H1 (cell line): ENCODE results near the gene ABCA2. TPM values are rescaled to one million over a fixed set of nuclear protein-coding genes. Genes with fewer than 3 reads are reported as not detected.

ENCODE experiments used
- CTCF ChIA-PET: fragments of 300-600 bp; sonication (Branson Sonifier 250); formaldehyde crosslinking; loops from one replicate; lab custom pipeline; 2021; ENCODE audit not compliant: partially characterized antibody; lab: Charles Lee
- POLR2A ChIA-PET: fragments of 300-600 bp; sonication (Branson Sonifier 250); formaldehyde crosslinking; loops from one replicate; lab custom pipeline; 2021; ENCODE audit warnings: inconsistent platforms; ENCODE audit not compliant: partially characterized antibody; lab: Charles Lee
- DNase-seq, 2 experiments: peaks; one replicate each; pipeline versions ENCODE4 v3.0.0 to v3.0.0-alpha.2; 2010 to 2022; ENCODE audit warnings: low spot score in 2 of 2, low read depth in 1 of 2, mixed read lengths in 1 of 2
- FAIRE-seq: peaks from 2 replicates; lab custom pipeline; 2011; peaks lifted over from hg19 to GRCh38; lab: Jason Lieb, UNC
- H2AFZ ChIP-seq: 2 replicates; pipeline ENCODE4 v1.8.1; 2012; ENCODE audit warnings: low read length, inconsistent platforms
- H2AK5ac ChIP-seq: 2 replicates; pipeline ENCODE4 v1.6.1; 2013; ENCODE audit warnings: low read depth, low read length
- H2BK120ac ChIP-seq: replicated peaks from 2 replicates; pipeline ENCODE3; 2013; ENCODE audit warnings: low read depth, low read length, inconsistent platforms
- H2BK12ac ChIP-seq: 2 replicates; pipeline ENCODE4 v1.6.1; 2013; ENCODE audit warnings: low read depth, low read length
- H2BK15ac ChIP-seq: 2 replicates; pipeline ENCODE4 v1.6.1; 2013; ENCODE audit warnings: low read length
- H2BK20ac ChIP-seq: 2 replicates; pipeline ENCODE4 v1.6.1; 2013; ENCODE audit warnings: low read length
- H2BK5ac ChIP-seq: 2 replicates; pipeline ENCODE4 v1.6.1; 2013; ENCODE audit warnings: low read depth, low read length
- H3K14ac ChIP-seq: 2 replicates; pipeline ENCODE4 v1.6.1; 2013; ENCODE audit warnings: inconsistent platforms; ENCODE audit not compliant: insufficient read length
- H3K18ac ChIP-seq: 2 replicates; pipeline ENCODE4 v1.6.1; 2013; ENCODE audit warnings: low read length; ENCODE audit errors: extremely low read depth
- H3K23ac ChIP-seq: 2 replicates; pipeline ENCODE4 v1.6.1; 2013; ENCODE audit warnings: inconsistent platforms; ENCODE audit not compliant: insufficient read length
- H3K23me2 ChIP-seq: 2 replicates; pipeline ENCODE4 v1.6.1; 2013; ENCODE audit warnings: low read depth, low read length
- H3K27ac ChIP-seq: 2 replicates; pipeline ENCODE4 v1.6.1; 2011; ENCODE audit warnings: low read depth, low read length, inconsistent platforms
- H3K27me3 ChIP-seq, 4 experiments: replicated peaks in 1 of 4; 1 replicate in 1 of 4; 2 replicates in 3 of 4; pipeline versions ENCODE4 v1.6.1 to v1.8.1; 2011 to 2013; ENCODE audit warnings: low read length in 3 of 4, mild to moderate bottlenecking in 3 of 4, inconsistent platforms in 2 of 4, mixed read lengths in 2 of 4, moderate library complexity in 1 of 4; ENCODE audit not compliant: control insufficient read depth in 3 of 4, insufficient read depth in 3 of 4; ENCODE audit errors: extremely low read depth in 1 of 4
- H3K36me3 ChIP-seq, 4 experiments: 2 replicates each; pipeline versions ENCODE4 v1.6.1 to v1.8.1; 2011 to 2013; ENCODE audit warnings: mild to moderate bottlenecking in 4 of 4, low read length in 3 of 4, moderate library complexity in 2 of 4, control low read depth in 1 of 4, inconsistent platforms in 1 of 4; ENCODE audit not compliant: insufficient read depth in 4 of 4, control insufficient read depth in 2 of 4
- H3K4ac ChIP-seq: replicated peaks from 2 replicates; pipeline ENCODE3; 2013; ENCODE audit warnings: low read length, low read depth, mixed read lengths, inconsistent platforms; ENCODE audit not compliant: insufficient read length
- H3K4me1 ChIP-seq, 4 experiments: replicated peaks in 1 of 4; 1 replicate in 1 of 4; 2 replicates in 3 of 4; pipeline versions ENCODE4 v1.6.1 to v1.8.1; 2011 to 2013; ENCODE audit warnings: low read length in 3 of 4, inconsistent platforms in 2 of 4, mixed read lengths in 1 of 4; ENCODE audit not compliant: insufficient read depth in 4 of 4, control insufficient read depth in 3 of 4
- H3K4me2 ChIP-seq, 2 experiments: 2 replicates each; pipeline versions ENCODE4 v1.6.1 to v1.8.1; 2011 to 2013; ENCODE audit warnings: low read depth in 2 of 2, low read length in 2 of 2, control low read depth in 1 of 2, inconsistent platforms in 1 of 2, mild to moderate bottlenecking in 1 of 2; ENCODE audit not compliant: insufficient read depth in 1 of 2
- H3K4me3 ChIP-seq, 4 experiments: fragments of 200-600, 300-600 bp in 1 of 4; sonication (generic), shearing (Covaris generic), sonication (Bioruptor Twin) in 1 of 4; 2 replicates each; pipeline versions ENCODE4 v1.5.1 to v1.8.1; 2011 to 2016; ENCODE audit warnings: low read length in 4 of 4, low read depth in 3 of 4, control low read depth in 2 of 4, inconsistent platforms in 2 of 4, mild to moderate bottlenecking in 2 of 4, mixed read lengths in 1 of 4, moderate library complexity in 1 of 4; ENCODE audit not compliant: insufficient read depth in 2 of 4; ENCODE audit errors: extremely low read depth in 1 of 4
- H3K56ac ChIP-seq: replicated peaks from 2 replicates; pipeline ENCODE3; 2013; ENCODE audit warnings: low read depth, mild to moderate bottlenecking, mixed read lengths, low read length, inconsistent platforms; ENCODE audit not compliant: insufficient read length
- H3K79me1 ChIP-seq: 2 replicates; pipeline ENCODE4 v1.6.1; 2013; ENCODE audit warnings: low read depth, low read length, control low read depth
- H3K79me2 ChIP-seq, 2 experiments: 2 replicates each; pipeline versions ENCODE4 v1.6.1 to v1.8.1; 2012 to 2013; ENCODE audit warnings: low read length in 2 of 2, mild to moderate bottlenecking in 2 of 2, inconsistent platforms in 1 of 2; ENCODE audit not compliant: insufficient read depth in 2 of 2, control insufficient read depth in 1 of 2
- H3K9ac ChIP-seq, 4 experiments: replicated peaks in 1 of 4; 1 replicate in 1 of 4; 2 replicates in 3 of 4; pipeline versions ENCODE4 v1.6.1 to v1.8.1; 2011 to 2013; ENCODE audit warnings: low read depth in 3 of 4, low read length in 3 of 4, control low read depth in 2 of 4, mild to moderate bottlenecking in 2 of 4, moderate library complexity in 2 of 4, inconsistent platforms in 1 of 4; ENCODE audit errors: extremely low read depth in 1 of 4
- H3K9me3 ChIP-seq, 2 experiments: 2 replicates each; pipeline versions ENCODE4 v1.6.1 to v1.8.1; 2012 to 2013; ENCODE audit warnings: mild to moderate bottlenecking in 2 of 2, moderate library complexity in 2 of 2, control low read depth in 1 of 2, inconsistent platforms in 1 of 2, low read depth in 1 of 2, low read length in 1 of 2, mixed read lengths in 1 of 2; ENCODE audit not compliant: insufficient read depth in 2 of 2
- H4K20me1 ChIP-seq, 2 experiments: replicated peaks in 1 of 2; 2 replicates each; pipeline versions ENCODE3 to v1.8.1; 2011 to 2013; ENCODE audit warnings: inconsistent platforms in 2 of 2, low read length in 2 of 2, mild to moderate bottlenecking in 1 of 2; ENCODE audit not compliant: insufficient read depth in 2 of 2, control insufficient read depth in 1 of 2
- H4K5ac ChIP-seq: 2 replicates; pipeline ENCODE4 v1.6.1; 2013; ENCODE audit warnings: low read length, low read depth, mixed read lengths, inconsistent platforms; ENCODE audit not compliant: insufficient read length
- H4K8ac ChIP-seq: 2 replicates; pipeline ENCODE4 v1.8.0; 2013; ENCODE audit warnings: mild to moderate bottlenecking, moderate library complexity, low read length, inconsistent platforms; ENCODE audit not compliant: insufficient read depth; ENCODE audit errors: extremely low read depth
- H4K91ac ChIP-seq: replicated peaks from 2 replicates; pipeline ENCODE3; 2013; ENCODE audit warnings: low read length, mixed read lengths, inconsistent platforms; ENCODE audit not compliant: insufficient read length
- EZH2 ChIP-seq: fragments of 200-600 bp; sonication (generic); IDR thresholded peaks from 2 replicates; pipeline ENCODE4 v1.7.1; 2012; ENCODE audit warnings: low read depth, mild to moderate bottlenecking, moderate library complexity, low read length, inconsistent platforms; ENCODE audit not compliant: severe bottlenecking
- SUZ12 ChIP-seq: fragments of 200-600 bp; sonication (generic); IDR thresholded peaks from 2 replicates; pipeline ENCODE4 v1.6.1; 2012; ENCODE audit warnings: mild to moderate bottlenecking, inconsistent platforms, low read length, moderate library complexity, mixed read lengths
- WGBS, 2 experiments: shearing (Covaris generic) in 1 of 2; methylation state at CpG; one replicate each; pipeline versions ENCODE4 v1.1.6 to v1.1.7; 2013 to 2015; ENCODE audit warnings: low lambda C conversion rate in 2 of 2, mixed read lengths in 2 of 2, inconsistent platforms in 1 of 2, low coverage in 1 of 2, missing lambda C conversion rate in 1 of 2; ENCODE audit not compliant: insufficient replicate concordance in 2 of 2, insufficient coverage in 1 of 2, insufficient read length in 1 of 2; ENCODE audit errors: extremely low coverage in 1 of 2, missing lambda C conversion rate in 1 of 2; 5-methylcytosine and 5-hydroxymethylcytosine counted together
- polyA plus RNA-seq, 7 experiments: library from polyadenylated mRNA; depleted of rRNA in 3 of 7; stranded (reverse) in 5 of 7; unstranded in 2 of 7; fragments of >200 nt in 5 of 7; fragments of 200-250 nt in 2 of 7; gene quantifications; 1 replicate in 5 of 7; 2 replicates in 1 of 7; 4 replicates in 1 of 7; pipeline versions ENCODE4 v1.2.1 to v1.2.3, GENCODE V29; 2011 to 2013; ENCODE audit warnings: missing spikeins in 2 of 7, mixed read lengths in 2 of 7
- total RNA-seq: library from RNA; stranded (reverse); fragmentation: NEBNext Ultra II Directional; extraction: Animal tissue kit (Norgen Biotek cat#: 25700); gene quantifications from 2 replicates; pipeline ENCODE4 v1.2.1, GENCODE V29; 2021
- TF ChIP-seq, protein P1 (sequence below): IDR thresholded peaks from 2 replicates; pipeline ENCODE4 v1.6.1; 2011; ENCODE audit warnings: low read length, improper control_type of control experiment

The ABCA2 gene
- total and polyA plus RNA-seq, 2 of the 8 experiments (the other 6 are each of a cell fraction or from before 2014, with no cell fraction given): 12.5 to 14.3 TPM

DNA sequence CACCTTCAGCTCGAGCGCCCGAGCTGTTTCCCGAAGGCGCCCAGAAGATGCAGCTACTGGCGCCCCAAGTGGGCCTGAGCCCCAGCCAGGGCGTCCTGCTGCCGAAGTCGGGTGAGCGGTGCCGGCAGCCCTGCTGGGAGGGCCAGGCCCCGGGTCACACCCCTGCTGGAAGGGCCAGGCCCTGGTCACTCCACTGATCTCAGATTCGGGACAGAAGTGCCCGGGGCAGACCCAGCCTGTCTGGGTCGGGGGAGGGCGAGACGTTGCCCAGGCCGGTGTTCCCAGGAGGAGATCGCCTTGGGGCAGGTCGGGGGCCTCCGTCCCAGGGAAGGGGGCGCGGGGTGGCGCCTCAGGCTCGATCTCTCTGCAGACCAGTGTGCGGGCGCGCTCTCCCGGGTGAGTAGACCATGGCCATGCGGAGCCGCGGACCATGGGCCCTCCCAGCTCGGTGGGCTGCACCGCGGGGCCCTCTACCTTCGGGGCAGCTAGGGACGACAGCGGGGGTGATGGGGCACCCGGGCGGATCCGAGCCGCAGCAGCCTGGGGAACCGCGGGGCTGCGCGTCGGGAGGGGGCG, 42.9 kb downstream of the ABCA2 start:
- 5% methylated on average over 26 of the region's 48 CpGs; no CpG with 5 or more reads in 1 of the 2 experiments for WGBS, 2 experiments
- peak overlapping the region; percentile 21 to 68 (median 44) for H3K4me3 ChIP-seq
- POLR2A ChIA-PET: interaction anchor here (0.5 to 1.1 kb wide), 2 partner anchors 11 to 152 kb away, joined by 3 to 4 read pairs; partner anchors contain the start of gene CLIC3

More for the DNA sequence above, 42.9 kb downstream of the ABCA2 start:
- peak; percentile 64 for TF ChIP-seq EZH2
- TF ChIP-seq, protein P1, sequence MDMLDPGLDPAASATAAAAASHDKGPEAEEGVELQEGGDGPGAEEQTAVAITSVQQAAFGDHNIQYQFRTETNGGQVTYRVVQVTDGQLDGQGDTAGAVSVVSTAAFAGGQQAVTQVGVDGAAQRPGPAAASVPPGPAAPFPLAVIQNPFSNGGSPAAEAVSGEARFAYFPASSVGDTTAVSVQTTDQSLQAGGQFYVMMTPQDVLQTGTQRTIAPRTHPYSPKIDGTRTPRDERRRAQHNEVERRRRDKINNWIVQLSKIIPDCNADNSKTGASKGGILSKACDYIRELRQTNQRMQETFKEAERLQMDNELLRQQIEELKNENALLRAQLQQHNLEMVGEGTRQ: no peak
- peak; percentile 66 for TF ChIP-seq SUZ12
- Histone ChIP-seq H4K91ac (no peak overlapping the region), H3K79me2 (no peaks in the 10 kb centered on the region), H3K56ac (no peak overlapping the region), H3K4me2 (peak overlapping the region; percentile 69 to 87), H2BK12ac (no peak overlapping the region), H3K14ac (no peak overlapping the region), H3K36me3 (no peaks in the 10 kb centered on the region), H3K9me3 (no peaks in the 10 kb centered on the region), H3K18ac (no peak overlapping the region; the same call in 1 of the 2 replicates), H3K9ac (no peak overlapping the region), H3K4ac (no peak overlapping the region), H2BK120ac (no peak overlapping the region), H2AK5ac (no peak overlapping the region), H2BK5ac (no peak overlapping the region), H3K4me1 (peaks cover 0 to 4% (median 2%) of the 10 kb centered on the region in 4 experiments; a peak in 2 of 7 replicates), H2BK20ac (no peak overlapping the region), H2AFZ (no peak overlapping the region), H4K5ac (no peak overlapping the region), H3K27ac (no peak overlapping the region), H4K8ac (no peak overlapping the region), H4K20me1 (peaks cover 0 to 1% of the 10 kb centered on the region in 2 experiments), H2BK15ac (no peak overlapping the region), H3K27me3 (peaks cover 13 to 39% (median 35%) of the 10 kb centered on the region in 4 experiments), H3K23me2 (peaks cover 12% of the 10 kb centered on the region; the same call in 1 of the 2 replicates), H3K79me1 (no peaks in the 10 kb centered on the region), H3K23ac (no peak overlapping the region)
- FAIRE-seq (no peak), DNase-seq (peak in 1 of 2 experiments; percentile 70)
- CTCF ChIA-PET: interaction anchor here (0.9 to 2.2 kb wide), 9 partner anchors 11 to 141 kb away, joined by 3 to 9 read pairs (median 4); partner anchors contain the start of gene SAPCD2
